DND-41 (cell line): ENCODE results near the gene NXNL1.

Source experiments
- ATAC-seq: fragments of 200-7000 bp; cut with Tn5 transposase; 3 replicates; pipeline ENCODE4 v1.9.1; 2021; ENCODE audit warnings: low read depth; ENCODE audit not compliant: insufficient read depth
- DNase-seq: peaks from one replicate; pipeline ENCODE4 v3.0.0-alpha.2; 2020
- H2AFZ ChIP-seq: 2 replicates; pipeline ENCODE4 v1.6.0; 2012; ENCODE audit warnings: low read depth, low read length
- H3K27ac ChIP-seq: 2 replicates; pipeline ENCODE4 v1.5.1; 2012; ENCODE audit warnings: low read length, inconsistent platforms
- H3K27me3 ChIP-seq: fragments of 200-600 bp; sonication (generic); 2 replicates; pipeline ENCODE4 v1.6.0; 2012; ENCODE audit warnings: low read length, mild to moderate bottlenecking, inconsistent platforms; ENCODE audit not compliant: insufficient read depth, poor library complexity
- H3K36me3 ChIP-seq: 2 replicates; pipeline ENCODE4 v1.5.1; 2012; ENCODE audit warnings: low read length, inconsistent platforms; ENCODE audit not compliant: insufficient read depth
- H3K4me1 ChIP-seq: 2 replicates; pipeline ENCODE4 v1.5.1; 2012; ENCODE audit warnings: mild to moderate bottlenecking, low read length; ENCODE audit not compliant: insufficient read depth
- H3K4me2 ChIP-seq: 2 replicates; pipeline ENCODE4 v1.6.0; 2012; ENCODE audit warnings: mild to moderate bottlenecking, moderate library complexity, low read length, inconsistent platforms; ENCODE audit not compliant: insufficient read depth
- H3K4me3 ChIP-seq, 2 experiments: fragments of 200-600 bp in 1 of 2; shearing (Covaris generic) in 1 of 2; 2 replicates each; pipeline ENCODE4 v1.5.1; 2012 to 2016; ENCODE audit warnings: inconsistent platforms in 2 of 2, low read length in 2 of 2, mild to moderate bottlenecking in 2 of 2, low read depth in 1 of 2, moderate library complexity in 1 of 2
- H3K79me2 ChIP-seq: 2 replicates; pipeline ENCODE4 v1.6.0; 2012; ENCODE audit warnings: low read length, inconsistent platforms; ENCODE audit not compliant: insufficient read depth
- H3K9ac ChIP-seq: 2 replicates; pipeline ENCODE4 v1.6.0; 2012; ENCODE audit warnings: low read depth, mild to moderate bottlenecking, inconsistent platforms, low read length, moderate library complexity
- H3K9me3 ChIP-seq: 2 replicates; pipeline ENCODE4 v1.5.1; 2012; ENCODE audit warnings: low read length, moderate library complexity, mild to moderate bottlenecking, inconsistent platforms; ENCODE audit not compliant: insufficient read depth, severe bottlenecking
- H4K20me1 ChIP-seq: 2 replicates; pipeline ENCODE4 v1.6.0; 2012; ENCODE audit warnings: low read length; ENCODE audit not compliant: insufficient read depth
- EZH2 ChIP-seq: IDR thresholded peaks from 3 replicates; pipeline ENCODE4 v1.6.1; 2012; ENCODE audit warnings: borderline replicate concordance, low read depth, mild to moderate bottlenecking, moderate library complexity, low read length, inconsistent platforms; ENCODE audit not compliant: severe bottlenecking
- TF ChIP-seq, protein P1 (sequence below): IDR thresholded peaks from 2 replicates; pipeline ENCODE4 v1.5.1; 2012; ENCODE audit warnings: borderline replicate concordance, low read length, moderate library complexity, mild to moderate bottlenecking; ENCODE audit not compliant: poor library complexity, severe bottlenecking; ENCODE audit errors: extremely low read depth

The NXNL1 gene

DNA sequence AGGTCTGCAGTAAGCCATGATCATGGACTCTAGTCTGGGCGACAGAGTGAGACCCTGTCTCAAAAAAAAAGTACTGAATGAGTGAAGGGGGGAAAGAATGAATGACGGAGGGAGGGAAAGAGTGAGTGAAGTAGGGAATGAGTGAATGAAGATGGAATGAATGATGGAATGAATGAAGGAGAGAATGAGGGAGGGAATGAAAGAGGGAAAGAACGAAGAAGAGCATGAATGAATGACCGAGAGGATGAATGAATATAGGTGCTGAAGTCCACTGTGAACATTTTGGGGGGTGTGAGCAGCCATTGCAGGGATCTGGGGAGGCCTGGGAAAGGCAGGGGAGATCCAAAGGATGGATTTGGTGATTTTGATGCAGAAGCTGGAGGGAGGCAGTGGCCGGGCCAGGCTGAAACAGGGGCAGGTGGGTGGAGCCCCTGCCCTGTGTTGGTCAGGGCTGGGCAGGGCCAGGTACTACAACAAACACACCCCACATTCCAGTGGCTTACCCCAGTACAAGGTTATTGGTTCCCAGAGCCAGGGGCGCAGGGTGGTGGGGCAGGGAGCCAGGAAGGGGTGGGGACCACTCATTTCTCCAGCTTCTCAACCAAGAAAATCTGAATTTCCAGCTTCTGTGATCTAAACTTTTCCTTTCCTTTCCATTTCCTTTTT is 23.9 kb upstream of the NXNL1 start:
- peaks cover 4% of the 10 kb centered on the region; the same call in 1 of the 2 replicates for H4K20me1 ChIP-seq
- DNase-seq (no peak), ATAC-seq (no peak)
- H2AFZ ChIP-seq = no peak overlapping the region
- H3K79me2 ChIP-seq = no peaks in the 10 kb centered on the region
- H3K36me3 ChIP-seq = peaks cover 4% of the 10 kb centered on the region; the same call in 1 of the 2 replicates
- H3K9me3 ChIP-seq = no peaks in the 10 kb centered on the region
- no peak overlapping the region for H3K4me3 ChIP-seq
- no peaks in the 10 kb centered on the region for H3K27me3 ChIP-seq
- no peak overlapping the region for H3K9ac ChIP-seq
- H3K4me2 ChIP-seq = no peak overlapping the region
- no peaks in the 10 kb centered on the region for H3K4me1 ChIP-seq
- TF ChIP-seq EZH2 = no peak
- TF ChIP-seq, protein P1, sequence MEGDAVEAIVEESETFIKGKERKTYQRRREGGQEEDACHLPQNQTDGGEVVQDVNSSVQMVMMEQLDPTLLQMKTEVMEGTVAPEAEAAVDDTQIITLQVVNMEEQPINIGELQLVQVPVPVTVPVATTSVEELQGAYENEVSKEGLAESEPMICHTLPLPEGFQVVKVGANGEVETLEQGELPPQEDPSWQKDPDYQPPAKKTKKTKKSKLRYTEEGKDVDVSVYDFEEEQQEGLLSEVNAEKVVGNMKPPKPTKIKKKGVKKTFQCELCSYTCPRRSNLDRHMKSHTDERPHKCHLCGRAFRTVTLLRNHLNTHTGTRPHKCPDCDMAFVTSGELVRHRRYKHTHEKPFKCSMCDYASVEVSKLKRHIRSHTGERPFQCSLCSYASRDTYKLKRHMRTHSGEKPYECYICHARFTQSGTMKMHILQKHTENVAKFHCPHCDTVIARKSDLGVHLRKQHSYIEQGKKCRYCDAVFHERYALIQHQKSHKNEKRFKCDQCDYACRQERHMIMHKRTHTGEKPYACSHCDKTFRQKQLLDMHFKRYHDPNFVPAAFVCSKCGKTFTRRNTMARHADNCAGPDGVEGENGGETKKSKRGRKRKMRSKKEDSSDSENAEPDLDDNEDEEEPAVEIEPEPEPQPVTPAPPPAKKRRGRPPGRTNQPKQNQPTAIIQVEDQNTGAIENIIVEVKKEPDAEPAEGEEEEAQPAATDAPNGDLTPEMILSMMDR = no peak
- H3K27ac ChIP-seq = no peak overlapping the region

DNA sequence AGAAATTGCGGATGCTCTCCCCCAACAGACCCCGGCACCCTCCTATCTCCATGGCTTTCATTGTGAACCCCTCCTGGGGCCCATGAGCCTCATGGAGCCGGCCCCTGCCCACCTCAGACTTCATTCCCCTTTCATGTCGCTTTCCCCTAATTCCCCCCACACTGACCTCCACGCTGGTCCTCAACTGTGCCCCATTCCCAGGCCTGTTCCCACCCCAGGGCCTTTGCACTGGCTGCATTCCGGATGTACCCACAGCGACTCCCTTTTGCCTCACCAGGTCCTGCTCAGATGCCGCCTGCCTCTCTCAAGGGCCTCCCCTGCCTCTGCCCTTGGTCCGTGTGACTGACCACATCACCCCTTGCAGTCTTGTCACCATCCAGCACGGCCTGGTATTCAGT is 22.9 kb upstream of the NXNL1 start:
- H3K27me3 ChIP-seq = no peaks in the 10 kb centered on the region
- H4K20me1 ChIP-seq = no peaks in the 10 kb centered on the region
- H3K4me1 ChIP-seq = no peaks in the 10 kb centered on the region
- no peak for DNase-seq
- no peak overlapping the region for H3K4me2 ChIP-seq
- H3K4me3 ChIP-seq = no peak overlapping the region
- H3K9me3 ChIP-seq = no peaks in the 10 kb centered on the region
- no peak overlapping the region for H3K27ac ChIP-seq
- H2AFZ ChIP-seq = no peak overlapping the region
- TF ChIP-seq EZH2 = no peak
- TF ChIP-seq, protein P1 = no peak
- no peak for ATAC-seq
- no peaks in the 10 kb centered on the region for H3K79me2 ChIP-seq
- H3K36me3 ChIP-seq = 0 out of 2 replicates have a peak, but pooled peaks cover 2% of the 10 kb centered on the region
- no peak overlapping the region for H3K9ac ChIP-seq

DNA sequence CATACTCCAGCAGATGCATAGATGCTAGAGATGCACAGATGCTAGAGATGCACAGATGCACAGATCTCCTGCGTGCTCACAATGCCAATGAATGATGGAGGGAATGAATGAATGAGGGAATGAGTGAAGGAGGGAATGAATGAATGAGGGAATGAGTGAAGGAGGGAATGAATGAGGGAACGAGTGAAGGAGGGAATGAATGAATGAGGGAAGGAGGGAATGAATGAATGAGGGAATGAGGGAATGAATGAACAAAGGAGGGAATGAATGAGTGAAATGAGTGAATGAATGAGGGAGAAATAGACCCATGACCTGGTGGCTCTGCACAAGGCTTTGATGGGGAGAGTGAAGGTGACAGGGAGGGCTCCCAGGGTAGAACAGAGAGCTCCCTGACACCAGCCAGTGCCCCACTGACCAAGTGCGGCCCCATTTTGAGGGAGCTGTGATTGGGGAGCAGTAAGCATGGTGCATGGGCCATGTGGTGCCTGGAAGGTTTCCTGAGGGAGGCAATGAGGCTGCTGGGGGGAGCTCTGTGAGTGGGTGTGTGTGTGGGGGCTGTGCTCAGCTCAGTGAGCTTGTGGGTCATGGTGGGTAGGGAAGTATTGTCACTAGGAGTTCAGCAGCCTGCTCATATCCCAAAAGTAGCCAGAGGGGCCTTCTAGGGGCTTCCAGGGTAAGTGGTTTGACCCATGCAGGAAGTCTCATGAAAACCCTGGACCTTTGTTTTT is 22.3 kb upstream of the NXNL1 start:
- H3K79me2 ChIP-seq = no peaks in the 10 kb centered on the region
- no peak overlapping the region for H3K9ac ChIP-seq
- H4K20me1 ChIP-seq = no peaks in the 10 kb centered on the region
- H3K4me1 ChIP-seq = no peaks in the 10 kb centered on the region
- TF ChIP-seq EZH2 = no peak
- TF ChIP-seq, protein P1 = no peak
- no peaks in the 10 kb centered on the region for H3K27me3 ChIP-seq
- ATAC-seq (no peak; the same call in 2 of the 3 replicates), DNase-seq (no peak)
- no peak overlapping the region for H3K27ac ChIP-seq
- H3K36me3 ChIP-seq = no peaks in the 10 kb centered on the region
- no peak overlapping the region for H3K4me2 ChIP-seq
- H3K9me3 ChIP-seq = no peaks in the 10 kb centered on the region
- H2AFZ ChIP-seq = no peak overlapping the region
- no peak overlapping the region for H3K4me3 ChIP-seq
